ENCODE measurements around the gene DTNA.
"Not testable (repeated sequence)": the region's sequence is repeated elsewhere in the genome, so short reads cannot be mapped to it uniquely, and the experiment has no call there.

- TF ChIP-seq, protein P1, sequence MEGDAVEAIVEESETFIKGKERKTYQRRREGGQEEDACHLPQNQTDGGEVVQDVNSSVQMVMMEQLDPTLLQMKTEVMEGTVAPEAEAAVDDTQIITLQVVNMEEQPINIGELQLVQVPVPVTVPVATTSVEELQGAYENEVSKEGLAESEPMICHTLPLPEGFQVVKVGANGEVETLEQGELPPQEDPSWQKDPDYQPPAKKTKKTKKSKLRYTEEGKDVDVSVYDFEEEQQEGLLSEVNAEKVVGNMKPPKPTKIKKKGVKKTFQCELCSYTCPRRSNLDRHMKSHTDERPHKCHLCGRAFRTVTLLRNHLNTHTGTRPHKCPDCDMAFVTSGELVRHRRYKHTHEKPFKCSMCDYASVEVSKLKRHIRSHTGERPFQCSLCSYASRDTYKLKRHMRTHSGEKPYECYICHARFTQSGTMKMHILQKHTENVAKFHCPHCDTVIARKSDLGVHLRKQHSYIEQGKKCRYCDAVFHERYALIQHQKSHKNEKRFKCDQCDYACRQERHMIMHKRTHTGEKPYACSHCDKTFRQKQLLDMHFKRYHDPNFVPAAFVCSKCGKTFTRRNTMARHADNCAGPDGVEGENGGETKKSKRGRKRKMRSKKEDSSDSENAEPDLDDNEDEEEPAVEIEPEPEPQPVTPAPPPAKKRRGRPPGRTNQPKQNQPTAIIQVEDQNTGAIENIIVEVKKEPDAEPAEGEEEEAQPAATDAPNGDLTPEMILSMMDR (IDR thresholded peaks at IDR 0.05; ENCODE audit: control extremely low read depth in 1 of 3, insufficient read depth in 1 of 3, low read depth in 1 of 3, low read length in 3 of 3): not testable (repeated sequence)
- TF ChIP-seq CEBPB (IDR thresholded peaks at IDR 0.05; ENCODE audit: low read depth, low read length); CBX5 (IDR thresholded peaks at IDR 0.05; ENCODE audit: low read depth, low read length); BRCA1 (IDR thresholded peaks at IDR 0.05; ENCODE audit: low read depth, low read length); POLR2AphosphoS5 (IDR thresholded peaks at IDR 0.05; ENCODE audit: low read depth, low read length); PHF8 (conservative IDR thresholded peaks at IDR 0.05; ENCODE audit: low read depth, low read length); POLR2A (IDR thresholded peaks at IDR 0.05; ENCODE audit: control extremely low read depth in 1 of 2, low read depth in 2 of 2, low read length in 2 of 2); RXRA (IDR thresholded peaks at IDR 0.05; ENCODE audit: insufficient read depth, low read depth, low read length); HDAC2 (IDR thresholded peaks at IDR 0.05; ENCODE audit: borderline replicate concordance in 1 of 2, low read depth in 2 of 2, low read length in 2 of 2): not testable (repeated sequence)
- TF ChIP-seq, protein P2, sequence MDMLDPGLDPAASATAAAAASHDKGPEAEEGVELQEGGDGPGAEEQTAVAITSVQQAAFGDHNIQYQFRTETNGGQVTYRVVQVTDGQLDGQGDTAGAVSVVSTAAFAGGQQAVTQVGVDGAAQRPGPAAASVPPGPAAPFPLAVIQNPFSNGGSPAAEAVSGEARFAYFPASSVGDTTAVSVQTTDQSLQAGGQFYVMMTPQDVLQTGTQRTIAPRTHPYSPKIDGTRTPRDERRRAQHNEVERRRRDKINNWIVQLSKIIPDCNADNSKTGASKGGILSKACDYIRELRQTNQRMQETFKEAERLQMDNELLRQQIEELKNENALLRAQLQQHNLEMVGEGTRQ (IDR thresholded peaks at IDR 0.05; ENCODE audit: low read length): not testable (repeated sequence)
Measured at GRCh38 chr18:34689750-34690149, 20.3 kb upstream of the DTNA start.
